ENCODE measurements around the gene ZMYM4.

The ZMYM4 gene

GRCh38 chr1:35247256-35247655, 21.3 kb upstream of the ZMYM4 start:
- Histone ChIP-seq H3K27me3 (ENCODE audit: control insufficient read depth in 2 of 2, insufficient read depth in 2 of 2, low read length in 2 of 2) (no peaks in the 10 kb centered on the region), H3K4me3 (ENCODE audit: low read length in 2 of 2) (no peak overlapping the region), H3K27ac (ENCODE audit: low read depth in 2 of 2, low read length in 2 of 2) (no peak overlapping the region), H3K9ac (ENCODE audit: low read depth in 1 of 2, low read length in 2 of 2) (no peak overlapping the region), H3K36me3 (ENCODE audit: control insufficient read depth in 2 of 2, insufficient read depth in 2 of 2, low read length in 2 of 2) (no peaks in the 10 kb centered on the region), H3K4me1 (ENCODE audit: control insufficient read depth in 2 of 2, insufficient read depth in 2 of 2, low read length in 2 of 2) (no peaks in the 10 kb centered on the region), H3K9me3 (ENCODE audit: control insufficient read depth in 2 of 2, low read length in 2 of 2) (no peaks in the 10 kb centered on the region)

GRCh38 chr1:35253941-35254340, 14.6 kb upstream of the ZMYM4 start:
- Histone ChIP-seq H3K36me3 (ENCODE audit: control insufficient read depth in 2 of 2, insufficient read depth in 2 of 2, low read length in 2 of 2) (no peaks in the 10 kb centered on the region), H3K4me3 (ENCODE audit: low read length in 2 of 2) (no peak overlapping the region), H3K4me1 (ENCODE audit: control insufficient read depth in 2 of 2, insufficient read depth in 2 of 2, low read length in 2 of 2) (no peaks in the 10 kb centered on the region), H3K9ac (ENCODE audit: low read depth in 1 of 2, low read length in 2 of 2) (no peak overlapping the region), H3K27me3 (ENCODE audit: control insufficient read depth in 2 of 2, insufficient read depth in 2 of 2, low read length in 2 of 2) (no peaks in the 10 kb centered on the region), H3K9me3 (ENCODE audit: control insufficient read depth in 2 of 2, low read length in 2 of 2) (no peaks in the 10 kb centered on the region), H3K27ac (ENCODE audit: low read depth in 2 of 2, low read length in 2 of 2) (no peak overlapping the region)

- no peak overlapping the region for H3K4me3 ChIP-seq (ENCODE audit: low read length in 2 of 2)
Measured at GRCh38 chr1:35255276-35255675, 13.2 kb upstream of the ZMYM4 start.

GRCh38 chr1:35259561-35259960, 8.9 kb upstream of the ZMYM4 start:
- Histone ChIP-seq H3K9ac (ENCODE audit: low read depth in 1 of 2, low read length in 2 of 2) (no peak overlapping the region), H3K27me3 (ENCODE audit: control insufficient read depth in 2 of 2, insufficient read depth in 2 of 2, low read length in 2 of 2) (no peaks in the 10 kb centered on the region), H3K36me3 (ENCODE audit: control insufficient read depth in 2 of 2, insufficient read depth in 2 of 2, low read length in 2 of 2) (no peaks in the 10 kb centered on the region), H3K4me3 (ENCODE audit: low read length in 2 of 2) (no peak overlapping the region), H3K9me3 (ENCODE audit: control insufficient read depth in 2 of 2, low read length in 2 of 2) (no peaks in the 10 kb centered on the region), H3K27ac (ENCODE audit: low read depth in 2 of 2, low read length in 2 of 2) (no peak overlapping the region), H3K4me1 (ENCODE audit: control insufficient read depth in 2 of 2, insufficient read depth in 2 of 2, low read length in 2 of 2) (peaks cover 0 to under 1% of the 10 kb centered on the region in 2 donors)

More at GRCh38 chr1:35255276-35255675, 13.2 kb upstream of the ZMYM4 start:
- H3K9ac ChIP-seq (ENCODE audit: low read depth in 1 of 2, low read length in 2 of 2): no peak overlapping the region
- no peak overlapping the region for H3K27ac ChIP-seq (ENCODE audit: low read depth in 2 of 2, low read length in 2 of 2)
- H3K4me1 ChIP-seq (ENCODE audit: control insufficient read depth in 2 of 2, insufficient read depth in 2 of 2, low read length in 2 of 2): no peaks in the 10 kb centered on the region
- H3K36me3 ChIP-seq (ENCODE audit: control insufficient read depth in 2 of 2, insufficient read depth in 2 of 2, low read length in 2 of 2): no peaks in the 10 kb centered on the region
- H3K9me3 ChIP-seq (ENCODE audit: control insufficient read depth in 2 of 2, low read length in 2 of 2): no peaks in the 10 kb centered on the region
- no peaks in the 10 kb centered on the region for H3K27me3 ChIP-seq (ENCODE audit: control insufficient read depth in 2 of 2, insufficient read depth in 2 of 2, low read length in 2 of 2)

- Histone ChIP-seq H3K36me3 (ENCODE audit: control insufficient read depth in 2 of 2, insufficient read depth in 2 of 2, low read length in 2 of 2) (no peaks in the 10 kb centered on the region), H3K4me1 (ENCODE audit: control insufficient read depth in 2 of 2, insufficient read depth in 2 of 2, low read length in 2 of 2) (peaks cover 5 to 7% of the 10 kb centered on the region in 2 donors), H3K27me3 (ENCODE audit: control insufficient read depth in 2 of 2, insufficient read depth in 2 of 2, low read length in 2 of 2) (no peaks in the 10 kb centered on the region), H3K9ac (ENCODE audit: low read depth in 1 of 2, low read length in 2 of 2) (no peak overlapping the region), H3K4me3 (ENCODE audit: low read length in 2 of 2) (no peak overlapping the region), H3K9me3 (ENCODE audit: control insufficient read depth in 2 of 2, low read length in 2 of 2) (no peaks in the 10 kb centered on the region), H3K27ac (ENCODE audit: low read depth in 2 of 2, low read length in 2 of 2) (no peak overlapping the region)
Measured at GRCh38 chr1:35261412-35262120, 6.9 kb upstream of the ZMYM4 start.

GRCh38 chr1:35264035-35264434, 4.5 kb upstream of the ZMYM4 start:
- Histone ChIP-seq H3K36me3 (ENCODE audit: control insufficient read depth in 2 of 2, insufficient read depth in 2 of 2, low read length in 2 of 2) (no peaks in the 10 kb centered on the region), H3K9ac (ENCODE audit: low read depth in 1 of 2, low read length in 2 of 2) (no peak overlapping the region), H3K4me1 (ENCODE audit: control insufficient read depth in 2 of 2, insufficient read depth in 2 of 2, low read length in 2 of 2) (peaks cover 5 to 7% of the 10 kb centered on the region in 2 donors), H3K4me3 (ENCODE audit: low read length in 2 of 2) (no peak overlapping the region), H3K9me3 (ENCODE audit: control insufficient read depth in 2 of 2, low read length in 2 of 2) (no peaks in the 10 kb centered on the region), H3K27ac (ENCODE audit: low read depth in 2 of 2, low read length in 2 of 2) (no peak overlapping the region), H3K27me3 (ENCODE audit: control insufficient read depth in 2 of 2, insufficient read depth in 2 of 2, low read length in 2 of 2) (no peaks in the 10 kb centered on the region)

- Histone ChIP-seq H3K9me3 (ENCODE audit: control insufficient read depth in 2 of 2, low read length in 2 of 2) (no peaks in the 10 kb centered on the region), H3K27me3 (ENCODE audit: control insufficient read depth in 2 of 2, insufficient read depth in 2 of 2, low read length in 2 of 2) (no peaks in the 10 kb centered on the region), H3K27ac (ENCODE audit: low read depth in 2 of 2, low read length in 2 of 2) (peak overlapping the region; percentile 39 to 49), H3K4me3 (ENCODE audit: low read length in 2 of 2) (no peak overlapping the region), H3K4me1 (ENCODE audit: control insufficient read depth in 2 of 2, insufficient read depth in 2 of 2, low read length in 2 of 2) (peaks cover 7 to 10% of the 10 kb centered on the region in 2 donors), H3K36me3 (ENCODE audit: control insufficient read depth in 2 of 2, insufficient read depth in 2 of 2, low read length in 2 of 2) (no peaks in the 10 kb centered on the region), H3K9ac (ENCODE audit: low read depth in 1 of 2, low read length in 2 of 2) (peak overlapping the region in 1 of 2 donors; percentile 48)
Measured at GRCh38 chr1:35264871-35265270, 3.6 kb upstream of the ZMYM4 start.

GRCh38 chr1:35266306-35266705, 2.2 kb upstream of the ZMYM4 start:
- Histone ChIP-seq H3K36me3 (ENCODE audit: control insufficient read depth in 2 of 2, insufficient read depth in 2 of 2, low read length in 2 of 2) (no peaks in the 10 kb centered on the region), H3K27ac (ENCODE audit: low read depth in 2 of 2, low read length in 2 of 2) (no peak overlapping the region), H3K9me3 (ENCODE audit: control insufficient read depth in 2 of 2, low read length in 2 of 2) (no peaks in the 10 kb centered on the region), H3K27me3 (ENCODE audit: control insufficient read depth in 2 of 2, insufficient read depth in 2 of 2, low read length in 2 of 2) (no peaks in the 10 kb centered on the region), H3K9ac (ENCODE audit: low read depth in 1 of 2, low read length in 2 of 2) (no peak overlapping the region), H3K4me1 (ENCODE audit: control insufficient read depth in 2 of 2, insufficient read depth in 2 of 2, low read length in 2 of 2) (peaks cover 7 to 13% of the 10 kb centered on the region in 2 donors), H3K4me3 (ENCODE audit: low read length in 2 of 2) (no peak overlapping the region)

- H3K27ac ChIP-seq (ENCODE audit: low read depth in 2 of 2, low read length in 2 of 2): peak overlapping the region; percentile 77
- H3K27me3 ChIP-seq (ENCODE audit: control insufficient read depth in 2 of 2, insufficient read depth in 2 of 2, low read length in 2 of 2): no peaks in the 10 kb centered on the region
- no peaks in the 10 kb centered on the region for H3K9me3 ChIP-seq (ENCODE audit: control insufficient read depth in 2 of 2, low read length in 2 of 2)
- peaks cover 7 to 13% of the 10 kb centered on the region in 2 donors for H3K4me1 ChIP-seq (ENCODE audit: control insufficient read depth in 2 of 2, insufficient read depth in 2 of 2, low read length in 2 of 2)
- peak overlapping the region; percentile 48 to 85 for H3K9ac ChIP-seq (ENCODE audit: low read depth in 1 of 2, low read length in 2 of 2)
- H3K4me3 ChIP-seq (ENCODE audit: low read length in 2 of 2): peak overlapping the region; percentile 79 to 85
- no peaks in the 10 kb centered on the region for H3K36me3 ChIP-seq (ENCODE audit: control insufficient read depth in 2 of 2, insufficient read depth in 2 of 2, low read length in 2 of 2)
Measured at GRCh38 chr1:35269201-35269988, 886 bp downstream of the ZMYM4 start.

GRCh38 chr1:35269989-35270289, 1.4 kb downstream of the ZMYM4 start:
- Histone ChIP-seq H3K4me1 (ENCODE audit: control insufficient read depth in 2 of 2, insufficient read depth in 2 of 2, low read length in 2 of 2) (peaks cover 3 to 12% of the 10 kb centered on the region in 2 donors), H3K27ac (ENCODE audit: low read depth in 2 of 2, low read length in 2 of 2) (no peak overlapping the region), H3K36me3 (ENCODE audit: control insufficient read depth in 2 of 2, insufficient read depth in 2 of 2, low read length in 2 of 2) (no peaks in the 10 kb centered on the region), H3K27me3 (ENCODE audit: control insufficient read depth in 2 of 2, insufficient read depth in 2 of 2, low read length in 2 of 2) (no peaks in the 10 kb centered on the region), H3K9me3 (ENCODE audit: control insufficient read depth in 2 of 2, low read length in 2 of 2) (no peaks in the 10 kb centered on the region), H3K9ac (ENCODE audit: low read depth in 1 of 2, low read length in 2 of 2) (peak overlapping the region in 1 of 2 donors; percentile 48), H3K4me3 (ENCODE audit: low read length in 2 of 2) (peak overlapping the region in 1 of 2 donors; percentile 85)
